ENCODE results near the gene ZNHIT2. TPM values are rescaled to one million over a fixed set of nuclear protein-coding genes. Genes with fewer than 3 reads are reported as not detected.

The ZNHIT2 gene
- total RNA-seq, 1 donor from 2014 or later: 9.5 TPM

- H3K4me3 ChIP-seq: no peak overlapping the region
- H3K4me1 ChIP-seq: no peaks in the 10 kb centered on the region
- ATAC-seq (no peak), DNase-seq (no peak)
- intact Hi-C loops (cut with DNase I): no loop called here
- TF ChIP-seq CTCF (IDR thresholded peaks at IDR 0.05): no peak
- H3K9me3 ChIP-seq: no peaks in the 10 kb centered on the region
- no peaks in the 10 kb centered on the region for H3K27me3 ChIP-seq (ENCODE audit: low read depth)
- H3K27ac ChIP-seq: no peak overlapping the region
- no peaks in the 10 kb centered on the region for H3K36me3 ChIP-seq
Measured at GRCh38 chr11:65159012-65159411, 41.5 kb upstream of the ZNHIT2 start.

DNA sequence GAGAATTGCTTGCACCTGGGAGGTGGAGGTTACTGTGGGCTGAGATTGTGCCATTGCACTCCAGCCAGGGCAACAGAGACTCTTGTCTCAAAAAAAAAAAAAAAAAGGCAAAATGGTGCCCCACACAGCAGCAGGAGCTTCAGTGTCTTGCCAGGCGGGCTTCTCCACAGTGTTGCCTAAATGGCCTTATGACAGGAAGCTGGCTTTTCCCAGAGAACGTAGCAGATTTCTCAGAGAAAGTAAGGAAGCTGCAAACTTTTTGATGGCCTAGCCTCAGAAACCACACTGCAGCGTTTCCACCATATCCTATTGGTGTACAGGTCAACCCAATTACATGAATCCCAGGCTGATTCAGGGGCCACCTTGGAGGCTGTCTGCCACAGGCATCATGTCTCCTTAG, 39.8 kb upstream of the ZNHIT2 start:
- Histone ChIP-seq H3K4me1 (peaks cover 2% of the 10 kb centered on the region), H3K36me3 (no peaks in the 10 kb centered on the region), H3K27ac (no peak overlapping the region), H3K27me3 (ENCODE audit: low read depth) (no peaks in the 10 kb centered on the region), H3K4me3 (no peak overlapping the region), H3K9me3 (no peaks in the 10 kb centered on the region)
- no peak for DNase-seq
- no peak for TF ChIP-seq CTCF (IDR thresholded peaks at IDR 0.05)
- intact Hi-C loops (cut with DNase I): no loop called here
- peak in 1 of 2 donors; percentile 23 for ATAC-seq

- H3K27me3 ChIP-seq (ENCODE audit: low read depth): no peaks in the 10 kb centered on the region
- no peaks in the 10 kb centered on the region for H3K9me3 ChIP-seq
- no peaks in the 10 kb centered on the region for H3K36me3 ChIP-seq
- ATAC-seq: no peak
- TF ChIP-seq CTCF (IDR thresholded peaks at IDR 0.05): no peak
- peaks cover 6% of the 10 kb centered on the region for H3K4me1 ChIP-seq
- no peak overlapping the region for H3K4me3 ChIP-seq
- no peak overlapping the region for H3K27ac ChIP-seq
- intact Hi-C loops (cut with DNase I): no loop called here
- DNase-seq: no peak
Measured at GRCh38 chr11:65156926-65157325, 39.4 kb upstream of the ZNHIT2 start.

DNA sequence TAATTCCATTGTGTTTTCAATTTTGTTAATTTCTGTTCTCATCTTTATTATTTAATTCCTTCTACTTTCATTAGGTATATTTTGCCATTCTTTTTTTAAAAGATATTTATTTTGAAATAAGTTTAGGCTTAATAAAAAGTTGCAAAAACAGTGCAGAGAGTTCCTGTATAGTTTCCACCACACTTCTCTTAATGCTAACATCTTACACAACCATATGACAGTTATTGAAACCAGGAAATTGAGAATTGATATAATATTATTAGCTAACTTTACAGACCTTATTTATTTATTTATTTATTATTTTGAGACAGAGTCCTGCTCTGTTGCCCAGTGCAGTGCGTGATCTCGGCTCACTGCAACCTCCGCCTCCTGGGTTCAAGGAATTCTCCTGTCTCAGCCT, 38.8 kb upstream of the ZNHIT2 start:
- intact Hi-C loops (cut with DNase I): no loop called here
- TF ChIP-seq CTCF (IDR thresholded peaks at IDR 0.05): no peak
- DNase-seq (no peak), ATAC-seq (no peak)
- Histone ChIP-seq H3K9me3 (no peaks in the 10 kb centered on the region), H3K4me1 (peaks cover 13% of the 10 kb centered on the region), H3K27ac (no peak overlapping the region), H3K4me3 (no peak overlapping the region), H3K27me3 (ENCODE audit: low read depth) (no peaks in the 10 kb centered on the region), H3K36me3 (no peaks in the 10 kb centered on the region)

GRCh38 chr11:65152122-65152521, 34.6 kb upstream of the ZNHIT2 start:
- DNase-seq (no peak), ATAC-seq (no peak)
- H3K27me3 ChIP-seq (ENCODE audit: low read depth): no peaks in the 10 kb centered on the region
- peaks cover 26% of the 10 kb centered on the region for H3K4me1 ChIP-seq
- H3K4me3 ChIP-seq: no peak overlapping the region
- TF ChIP-seq CTCF (IDR thresholded peaks at IDR 0.05): no peak
- no peaks in the 10 kb centered on the region for H3K36me3 ChIP-seq
- intact Hi-C loops (cut with DNase I): no loop called here
- H3K27ac ChIP-seq: peak overlapping the region; percentile 72
- H3K9me3 ChIP-seq: no peaks in the 10 kb centered on the region

All from lower lobe of right lung (tissue), 2 donors.